GM12878 (cell line): ENCODE measurements around the gene PLXNC1. TPM values are rescaled to one million over a fixed set of nuclear protein-coding genes. Genes with fewer than 3 reads are reported as not detected.
A peak's percentile ranks its signal among the peaks of the same experiment; 100 is the strongest.

Source experiments
- BACH1 ChIP-seq: fragments of 450-650 bp; IDR thresholded peaks from 2 replicates; pipeline ENCODE4 v1.6.1; 2017; ENCODE audit warnings: mild to moderate bottlenecking, borderline replicate concordance
- BHLHE40 ChIP-seq, 2 experiments: fragments of 450-650 bp in 1 of 2; IDR thresholded peaks; 2 replicates each; pipeline ENCODE4 v1.6.1; 2011 to 2017; ENCODE audit warnings: low read depth in 2 of 2, borderline replicate concordance in 1 of 2, improper control_type of control experiment in 1 of 2, low read length in 1 of 2, mild to moderate bottlenecking in 1 of 2
- HDAC2 ChIP-seq: fragments of 200-600 bp; sonication (generic); IDR thresholded peaks from 2 replicates; pipeline ENCODE4 v1.6.1; 2017
- IKZF2 ChIP-seq, 2 experiments: fragments of 450-650 bp; IDR thresholded peaks; 2 replicates each; pipeline ENCODE4 v1.6.1; 2017; ENCODE audit warnings: mild to moderate bottlenecking in 2 of 2, moderate library complexity in 2 of 2
- IRF4 ChIP-seq: IDR thresholded peaks from 2 replicates; pipeline ENCODE4 v1.6.1; 2011; ENCODE audit warnings: low read depth, low read length
- MTA2 ChIP-seq: fragments of 450-650 bp; IDR thresholded peaks from 2 replicates; pipeline ENCODE4 v1.6.1; 2016; ENCODE audit warnings: low read depth, mild to moderate bottlenecking, moderate library complexity
- MTA3 ChIP-seq: IDR thresholded peaks from 2 replicates; pipeline ENCODE4 v1.6.1; 2012; ENCODE audit warnings: low read length, inconsistent platforms, borderline replicate concordance
- PML ChIP-seq: IDR thresholded peaks from 2 replicates; pipeline ENCODE4 v1.6.1; 2012; ENCODE audit warnings: low read length, inconsistent platforms
- RBBP5 ChIP-seq: fragments of 200-600 bp; sonication (generic); conservative IDR thresholded peaks from 2 replicates; pipeline ENCODE4 v1.6.1; 2016
- RCOR1 ChIP-seq: conservative IDR thresholded peaks from 2 replicates; pipeline ENCODE4 v1.6.1; 2012; ENCODE audit warnings: low read depth, low read length, improper control_type of control experiment
- RUNX3 ChIP-seq: IDR thresholded peaks from 2 replicates; pipeline ENCODE4 v1.6.1; 2012; ENCODE audit warnings: low read length, inconsistent platforms
- SRF ChIP-seq, 2 experiments: IDR thresholded peaks; 2 replicates each; pipeline ENCODE4 v1.6.1; 2011; ENCODE audit warnings: low read depth in 2 of 2, low read length in 2 of 2, mild to moderate bottlenecking in 1 of 2, moderate library complexity in 1 of 2
- STAT1 ChIP-seq: fragments of 450-650 bp; conservative IDR thresholded peaks from 2 replicates; pipeline ENCODE4 v1.6.1; 2014; ENCODE audit warnings: antibody characterized with exemption, mild to moderate bottlenecking
- YY1 ChIP-seq: IDR thresholded peaks from 2 replicates; pipeline ENCODE4 v1.6.1; 2011; ENCODE audit warnings: low read depth, mild to moderate bottlenecking, low read length
- ZZZ3 ChIP-seq: IDR thresholded peaks from 2 replicates; pipeline ENCODE4 v1.6.1; 2011; ENCODE audit warnings: low read depth; ENCODE audit not compliant: control insufficient read depth, insufficient read length
- polyA plus RNA-seq, 11 experiments: library from polyadenylated mRNA; depleted of rRNA in 4 of 11; unstranded in 6 of 11; stranded (reverse) in 5 of 11; fragments of >200 nt; fragmentation: Nextera tagmentation in 4 of 11; fragmentation: Illumina TruSeq in 1 of 11; extraction: Ambion mirVana in 4 of 11; extraction: Trizol in 1 of 11; gene quantifications; 1 replicate in 1 of 11; 2 replicates in 10 of 11; pipeline versions ENCODE4 v1.2.1 to v1.2.3, GENCODE V29; 2011 to 2016; ENCODE audit warnings: inconsistent platforms in 2 of 11, missing spikeins in 2 of 11, low read depth in 1 of 11
- total RNA-seq, 4 experiments: library from RNA; depleted of rRNA in 3 of 4; stranded (reverse); fragments of >200 nt in 3 of 4; fragmentation: Illumina TruSeq in 1 of 4; extraction: Trizol in 1 of 4; gene quantifications; 2 replicates each; pipeline versions ENCODE4 v1.2.1 to v1.2.3, GENCODE V29; 2013 to 2021
- TF ChIP-seq, protein P1 (sequence below): IDR thresholded peaks from 2 replicates; pipeline ENCODE4 v1.6.1; 2012; ENCODE audit warnings: improper control_type of control experiment, low read depth, low read length; ENCODE audit not compliant: insufficient replicate concordance
- TF ChIP-seq, protein P2 (sequence below): fragments of 450-650 bp; IDR thresholded peaks from 2 replicates; pipeline ENCODE4 v1.6.1; 2017; ENCODE audit warnings: mild to moderate bottlenecking, moderate library complexity

The PLXNC1 gene
- total and polyA plus RNA-seq, 10 of the 15 experiments (the other 5 are each of a cell fraction or from before 2014, with no cell fraction given): 5.2 to 41.2 (median 24.6) TPM

GRCh38 chr12:94157981-94158411, 9.6 kb downstream of the PLXNC1 start (continued):
- TF ChIP-seq, protein P1, sequence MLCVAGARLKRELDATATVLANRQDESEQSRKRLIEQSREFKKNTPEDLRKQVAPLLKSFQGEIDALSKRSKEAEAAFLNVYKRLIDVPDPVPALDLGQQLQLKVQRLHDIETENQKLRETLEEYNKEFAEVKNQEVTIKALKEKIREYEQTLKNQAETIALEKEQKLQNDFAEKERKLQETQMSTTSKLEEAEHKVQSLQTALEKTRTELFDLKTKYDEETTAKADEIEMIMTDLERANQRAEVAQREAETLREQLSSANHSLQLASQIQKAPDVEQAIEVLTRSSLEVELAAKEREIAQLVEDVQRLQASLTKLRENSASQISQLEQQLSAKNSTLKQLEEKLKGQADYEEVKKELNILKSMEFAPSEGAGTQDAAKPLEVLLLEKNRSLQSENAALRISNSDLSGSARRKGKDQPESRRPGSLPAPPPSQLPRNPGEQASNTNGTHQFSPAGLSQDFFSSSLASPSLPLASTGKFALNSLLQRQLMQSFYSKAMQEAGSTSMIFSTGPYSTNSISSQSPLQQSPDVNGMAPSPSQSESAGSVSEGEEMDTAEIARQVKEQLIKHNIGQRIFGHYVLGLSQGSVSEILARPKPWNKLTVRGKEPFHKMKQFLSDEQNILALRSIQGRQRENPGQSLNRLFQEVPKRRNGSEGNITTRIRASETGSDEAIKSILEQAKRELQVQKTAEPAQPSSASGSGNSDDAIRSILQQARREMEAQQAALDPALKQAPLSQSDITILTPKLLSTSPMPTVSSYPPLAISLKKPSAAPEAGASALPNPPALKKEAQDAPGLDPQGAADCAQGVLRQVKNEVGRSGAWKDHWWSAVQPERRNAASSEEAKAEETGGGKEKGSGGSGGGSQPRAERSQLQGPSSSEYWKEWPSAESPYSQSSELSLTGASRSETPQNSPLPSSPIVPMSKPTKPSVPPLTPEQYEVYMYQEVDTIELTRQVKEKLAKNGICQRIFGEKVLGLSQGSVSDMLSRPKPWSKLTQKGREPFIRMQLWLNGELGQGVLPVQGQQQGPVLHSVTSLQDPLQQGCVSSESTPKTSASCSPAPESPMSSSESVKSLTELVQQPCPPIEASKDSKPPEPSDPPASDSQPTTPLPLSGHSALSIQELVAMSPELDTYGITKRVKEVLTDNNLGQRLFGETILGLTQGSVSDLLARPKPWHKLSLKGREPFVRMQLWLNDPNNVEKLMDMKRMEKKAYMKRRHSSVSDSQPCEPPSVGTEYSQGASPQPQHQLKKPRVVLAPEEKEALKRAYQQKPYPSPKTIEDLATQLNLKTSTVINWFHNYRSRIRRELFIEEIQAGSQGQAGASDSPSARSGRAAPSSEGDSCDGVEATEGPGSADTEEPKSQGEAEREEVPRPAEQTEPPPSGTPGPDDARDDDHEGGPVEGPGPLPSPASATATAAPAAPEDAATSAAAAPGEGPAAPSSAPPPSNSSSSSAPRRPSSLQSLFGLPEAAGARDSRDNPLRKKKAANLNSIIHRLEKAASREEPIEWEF: no peak
- TF ChIP-seq RCOR1 (no peak), IRF4 (peak; percentile 60; the same call in 1 of the 2 replicates), BACH1 (no peak), ZZZ3 (no peak), HDAC2 (no peak), IKZF2 (IDR thresholded peaks at IDR 0.05) (peak in 1 of 2 experiments; percentile 30; a peak in 1 of 4 replicates), RUNX3 (peak; percentile 70), MTA2 (0 out of 2 replicates have a peak, but pooled peaks have one; percentile 9), MTA3 (no peak; the same call in 1 of the 2 replicates), RBBP5 (no peak), PML (peak; percentile 70; the same call in 1 of the 2 replicates), STAT1 (no peak), BHLHE40 (IDR thresholded peaks at IDR 0.05; ENCODE audit: borderline replicate concordance in 1 of 2, low read depth in 2 of 2, low read length in 1 of 2) (peak in 1 of 2 experiments; percentile 14; a peak in 1 of 4 replicates), YY1 (no peak), SRF (IDR thresholded peaks at IDR 0.05; ENCODE audit: low read depth in 2 of 2, low read length in 2 of 2) (no peak)
- TF ChIP-seq, protein P2, sequence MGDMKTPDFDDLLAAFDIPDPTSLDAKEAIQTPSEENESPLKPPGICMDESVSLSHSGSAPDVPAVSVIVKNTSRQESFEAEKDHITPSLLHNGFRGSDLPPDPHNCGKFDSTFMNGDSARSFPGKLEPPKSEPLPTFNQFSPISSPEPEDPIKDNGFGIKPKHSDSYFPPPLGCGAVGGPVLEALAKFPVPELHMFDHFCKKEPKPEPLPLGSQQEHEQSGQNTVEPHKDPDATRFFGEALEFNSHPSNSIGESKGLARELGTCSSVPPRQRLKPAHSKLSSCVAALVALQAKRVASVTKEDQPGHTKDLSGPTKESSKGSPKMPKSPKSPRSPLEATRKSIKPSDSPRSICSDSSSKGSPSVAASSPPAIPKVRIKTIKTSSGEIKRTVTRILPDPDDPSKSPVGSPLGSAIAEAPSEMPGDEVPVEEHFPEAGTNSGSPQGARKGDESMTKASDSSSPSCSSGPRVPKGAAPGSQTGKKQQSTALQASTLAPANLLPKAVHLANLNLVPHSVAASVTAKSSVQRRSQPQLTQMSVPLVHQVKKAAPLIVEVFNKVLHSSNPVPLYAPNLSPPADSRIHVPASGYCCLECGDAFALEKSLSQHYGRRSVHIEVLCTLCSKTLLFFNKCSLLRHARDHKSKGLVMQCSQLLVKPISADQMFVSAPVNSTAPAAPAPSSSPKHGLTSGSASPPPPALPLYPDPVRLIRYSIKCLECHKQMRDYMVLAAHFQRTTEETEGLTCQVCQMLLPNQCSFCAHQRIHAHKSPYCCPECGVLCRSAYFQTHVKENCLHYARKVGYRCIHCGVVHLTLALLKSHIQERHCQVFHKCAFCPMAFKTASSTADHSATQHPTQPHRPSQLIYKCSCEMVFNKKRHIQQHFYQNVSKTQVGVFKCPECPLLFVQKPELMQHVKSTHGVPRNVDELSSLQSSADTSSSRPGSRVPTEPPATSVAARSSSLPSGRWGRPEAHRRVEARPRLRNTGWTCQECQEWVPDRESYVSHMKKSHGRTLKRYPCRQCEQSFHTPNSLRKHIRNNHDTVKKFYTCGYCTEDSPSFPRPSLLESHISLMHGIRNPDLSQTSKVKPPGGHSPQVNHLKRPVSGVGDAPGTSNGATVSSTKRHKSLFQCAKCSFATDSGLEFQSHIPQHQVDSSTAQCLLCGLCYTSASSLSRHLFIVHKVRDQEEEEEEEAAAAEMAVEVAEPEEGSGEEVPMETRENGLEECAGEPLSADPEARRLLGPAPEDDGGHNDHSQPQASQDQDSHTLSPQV: no peak
